Sigmoid colon (tissue), 3 donors: ENCODE results near the gene CR1.
"Not testable (repeated sequence)": the region's sequence is repeated elsewhere in the genome, so short reads cannot be mapped to it uniquely, and the experiment has no call there.

Experiments
- CTCF ChIP-seq, 4 experiments: fragments of 450-650 bp in 3 of 4; fragments of 200-600 bp in 1 of 4; IDR thresholded peaks; one replicate each; pipeline ENCODE4 v1.5.1; 2016 to 2019; ENCODE audit warnings: antibody characterized with exemption in 4 of 4, mild to moderate bottlenecking in 3 of 4, moderate library complexity in 2 of 4
- POLR2A ChIP-seq, 2 donors: fragments of 450-650 bp; IDR thresholded peaks; one replicate each; pipeline ENCODE4 v1.6.1; 2016; ENCODE audit warnings: antibody characterized with exemption in 2 of 2, mild to moderate bottlenecking in 2 of 2, moderate library complexity in 2 of 2

GRCh38 chr1:207575381-207575780, 79.4 kb downstream of the CR1 start:
- TF ChIP-seq POLR2A, CTCF (IDR thresholded peaks at IDR 0.05): not testable (repeated sequence)
